ENCODE results near the gene UBXN11. TPM values are rescaled to one million over a fixed set of nuclear protein-coding genes. Genes with fewer than 3 reads are reported as not detected.

The UBXN11 gene
- total RNA-seq, 1 experiment from 2014 or later = 12.5 TPM

- no peaks in the 10 kb centered on the region for H3K27me3 ChIP-seq (replicated peaks; ENCODE audit: control insufficient read depth, insufficient read depth, low read length)
- no peaks in the 10 kb centered on the region for H3K9me3 ChIP-seq
- intact Hi-C loops (cut with micrococcal nuclease; ENCODE audit: unreplicated experiment) = no loop called here
- DNase-seq = no peak
- TF ChIP-seq CTCF (IDR thresholded peaks at IDR 0.05; ENCODE audit: insufficient read depth in 1 of 2, low read depth in 1 of 2, low read length in 1 of 2, severe bottlenecking in 1 of 2, unreplicated experiment in 1 of 2) = no peak
- no peaks in the 10 kb centered on the region for H3K4me1 Mint-ChIP-seq (ENCODE audit: low read depth, unreplicated experiment)
- H3K27me3 Mint-ChIP-seq (ENCODE audit: insufficient read depth, unreplicated experiment) = no peaks in the 10 kb centered on the region
- no peaks in the 10 kb centered on the region for H3K9me3 Mint-ChIP-seq (ENCODE audit: unreplicated experiment)
- no TSS peak for BruUV-seq (replicated peaks)
- peaks cover 53% of the 10 kb centered on the region for H3K36me3 Mint-ChIP-seq (ENCODE audit: insufficient read depth, unreplicated experiment)
- no peak within 1 kb of the TSS for H3K4me3 ChIP-seq (ENCODE audit: low read depth, low read length)
- H3K4me1 ChIP-seq = no peaks in the 10 kb centered on the region
- H3K4me3 Mint-ChIP-seq (ENCODE audit: unreplicated experiment) = no peak within 1 kb of the TSS
- ChIA-PET CTCF (interaction anchor here (0.6 kb wide), 1 partner anchor 53 kb away, joined by 4 read pairs; no protein-coding TSS in a partner anchor), POLR2A (interaction anchor here (0.8 to 1.1 kb wide), 2 partner anchors 10 to 33 kb away, joined by 5 read pairs; no protein-coding TSS in a partner anchor)
- no peaks in the 10 kb centered on the region for H3K36me3 ChIP-seq (ENCODE audit: control insufficient read depth, insufficient read depth, low read length)
- no peak within 1 kb of the TSS for H3K27ac Mint-ChIP-seq (ENCODE audit: unreplicated experiment)
Observed at GRCh38 chr1:26317612-26318337, 11.3 kb upstream of the UBXN11 start, which contains the start of gene CD52. CD52 (plus strand) TSS chr1:26317958; CDS start chr1:26318018, 60 bp downstream.

GRCh38 chr1:26317146-26317545 lies 10.7 kb upstream of the UBXN11 start:
- H3K4me1 ChIP-seq = no peaks in the 10 kb centered on the region
- no peak overlapping the region for H3K4me3 Mint-ChIP-seq (ENCODE audit: unreplicated experiment)
- no peak for TF ChIP-seq CTCF (IDR thresholded peaks at IDR 0.05; ENCODE audit: insufficient read depth in 1 of 2, low read depth in 1 of 2, low read length in 1 of 2, severe bottlenecking in 1 of 2, unreplicated experiment in 1 of 2)
- POLR2A ChIA-PET = interaction anchor here (0.8 kb wide), 1 partner anchor 34 kb away, joined by 5 read pairs; no protein-coding TSS in a partner anchor
- peaks cover 1% of the 10 kb centered on the region for H3K4me1 Mint-ChIP-seq (ENCODE audit: low read depth, unreplicated experiment)
- CTCF ChIA-PET = no interaction called here
- H3K36me3 ChIP-seq (ENCODE audit: control insufficient read depth, insufficient read depth, low read length) = no peaks in the 10 kb centered on the region
- DNase-seq = no peak
- no peaks in the 10 kb centered on the region for H3K9me3 Mint-ChIP-seq (ENCODE audit: unreplicated experiment)
- intact Hi-C loops (cut with micrococcal nuclease; ENCODE audit: unreplicated experiment) = no loop called here
- no TSS peak for BruUV-seq (replicated peaks)
- no peak overlapping the region for H3K27ac Mint-ChIP-seq (ENCODE audit: unreplicated experiment)
- no peaks in the 10 kb centered on the region for H3K9me3 ChIP-seq
- H3K27me3 ChIP-seq (replicated peaks; ENCODE audit: control insufficient read depth, insufficient read depth, low read length) = no peaks in the 10 kb centered on the region
- peaks cover 48% of the 10 kb centered on the region for H3K36me3 Mint-ChIP-seq (ENCODE audit: insufficient read depth, unreplicated experiment)
- no peaks in the 10 kb centered on the region for H3K27me3 Mint-ChIP-seq (ENCODE audit: insufficient read depth, unreplicated experiment)
- no peak overlapping the region for H3K4me3 ChIP-seq (ENCODE audit: low read depth, low read length)

- H3K27me3 ChIP-seq (replicated peaks; ENCODE audit: control insufficient read depth, insufficient read depth, low read length) = no peaks in the 10 kb centered on the region
- DNase-seq = no peak
- peaks cover 44% of the 10 kb centered on the region for H3K36me3 Mint-ChIP-seq (ENCODE audit: insufficient read depth, unreplicated experiment)
- no peaks in the 10 kb centered on the region for H3K27me3 Mint-ChIP-seq (ENCODE audit: insufficient read depth, unreplicated experiment)
- H3K27ac Mint-ChIP-seq (ENCODE audit: unreplicated experiment) = no peak overlapping the region
- H3K36me3 ChIP-seq (ENCODE audit: control insufficient read depth, insufficient read depth, low read length) = no peaks in the 10 kb centered on the region
- BruUV-seq (replicated peaks) = no TSS peak
- no peaks in the 10 kb centered on the region for H3K9me3 Mint-ChIP-seq (ENCODE audit: unreplicated experiment)
- ChIA-PET POLR2A (interaction anchor here (0.7 kb wide), 1 partner anchor 28 kb away, joined by 3 read pairs; no protein-coding TSS in a partner anchor), CTCF (interaction anchor here (0.9 kb wide), 1 partner anchor 31 kb away, joined by 4 read pairs; no protein-coding TSS in a partner anchor)
- no peak overlapping the region for H3K4me3 Mint-ChIP-seq (ENCODE audit: unreplicated experiment)
- H3K4me1 ChIP-seq = no peaks in the 10 kb centered on the region
- H3K4me3 ChIP-seq (ENCODE audit: low read depth, low read length) = no peak overlapping the region
- intact Hi-C loops (cut with micrococcal nuclease; ENCODE audit: unreplicated experiment) = no loop called here
- no peaks in the 10 kb centered on the region for H3K9me3 ChIP-seq
- no peak for TF ChIP-seq CTCF (IDR thresholded peaks at IDR 0.05; ENCODE audit: insufficient read depth in 1 of 2, low read depth in 1 of 2, low read length in 1 of 2, severe bottlenecking in 1 of 2, unreplicated experiment in 1 of 2)
- H3K4me1 Mint-ChIP-seq (ENCODE audit: low read depth, unreplicated experiment) = peaks cover 7% of the 10 kb centered on the region
Observed at GRCh38 chr1:26315874-26316850, 9.7 kb upstream of the UBXN11 start.
